Activated CD8-positive, alpha-beta memory T cell treated with anti-CD3 and anti-CD28 coated beads, Interleukin-2, amount 50 U/mL, for 24 hours (primary cell): ENCODE measurements around the gene ZDHHC14.
"Not testable (repeated sequence)": the region's sequence is repeated elsewhere in the genome, so short reads cannot be mapped to it uniquely, and the experiment has no call there.

Experiments
- DNase-seq: peaks from one replicate; pipeline ENCODE4 v3.0.0-alpha.2; 2020; ENCODE audit errors: extremely low read depth

Gene ZDHHC14

DNA sequence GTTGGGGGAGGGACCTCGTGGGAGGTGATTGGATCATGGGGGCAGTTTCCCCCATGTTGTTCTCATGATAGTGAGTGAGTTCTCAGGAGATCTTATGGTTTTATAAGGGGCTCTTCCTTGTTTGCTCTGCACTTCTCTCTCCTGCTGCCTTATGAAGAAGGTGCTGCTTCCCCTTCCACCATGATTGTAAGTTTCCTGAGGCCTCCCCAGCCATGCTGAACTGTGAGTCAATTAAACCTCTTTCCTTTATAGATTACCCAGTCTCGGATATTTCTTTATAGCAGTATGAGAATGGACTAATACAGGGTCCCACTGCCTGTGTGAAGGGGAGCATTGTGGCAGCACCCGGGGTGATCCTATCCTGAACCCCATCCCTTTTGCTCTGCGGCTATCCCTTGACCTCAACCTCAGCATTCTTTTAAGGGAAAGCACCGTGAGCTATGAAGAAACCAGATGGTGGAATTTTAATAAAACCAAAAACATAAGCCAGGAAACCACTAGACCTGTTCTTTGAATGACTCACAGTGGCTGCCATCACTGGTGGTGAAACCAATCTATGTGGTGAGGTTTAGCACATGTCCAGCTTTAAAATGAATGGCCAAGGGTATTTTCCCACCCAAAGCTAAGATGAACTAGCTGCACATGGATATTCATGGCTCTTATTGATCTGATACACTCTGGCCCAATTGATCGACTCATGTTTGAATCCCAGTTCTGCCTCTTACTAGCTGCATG lies 62.2 kb downstream of the ZDHHC14 start:
- no peak for DNase-seq

DNA sequence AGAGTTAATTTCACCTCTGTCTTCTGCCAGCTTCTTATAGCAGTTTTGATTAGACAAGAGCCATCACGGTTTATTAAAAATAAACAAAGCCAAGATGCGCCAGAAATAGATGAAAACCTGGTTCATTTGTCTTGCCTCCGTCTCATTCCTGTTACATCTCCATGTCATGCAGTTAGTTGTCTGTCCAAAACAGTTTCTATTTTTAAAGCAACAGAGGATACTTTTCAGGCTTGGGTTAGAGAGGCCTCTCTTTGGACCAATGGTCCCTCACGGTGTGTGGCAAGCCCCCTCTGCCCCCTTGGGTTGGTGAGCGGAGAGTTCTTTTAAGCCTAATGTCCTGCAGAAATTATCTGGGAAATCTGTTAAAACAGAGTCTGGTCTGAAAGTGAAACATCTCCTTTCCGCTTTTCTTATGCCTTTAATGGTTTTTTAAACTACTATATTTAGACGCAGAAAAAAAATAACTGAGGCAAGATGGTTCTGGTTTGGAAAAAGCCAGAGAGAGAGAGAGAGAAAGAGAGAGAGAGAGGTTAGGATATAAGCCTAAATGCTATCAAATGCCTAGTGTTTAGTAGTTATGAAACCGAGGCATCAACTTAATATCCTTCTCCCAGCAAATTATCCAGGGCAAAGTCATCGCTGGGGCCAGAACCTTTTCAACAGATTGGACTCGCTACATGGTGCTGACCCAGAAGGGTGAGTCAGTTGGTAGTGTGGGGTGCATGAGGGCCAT lies 64.5 kb downstream of the ZDHHC14 start:
- no peak for DNase-seq

DNA sequence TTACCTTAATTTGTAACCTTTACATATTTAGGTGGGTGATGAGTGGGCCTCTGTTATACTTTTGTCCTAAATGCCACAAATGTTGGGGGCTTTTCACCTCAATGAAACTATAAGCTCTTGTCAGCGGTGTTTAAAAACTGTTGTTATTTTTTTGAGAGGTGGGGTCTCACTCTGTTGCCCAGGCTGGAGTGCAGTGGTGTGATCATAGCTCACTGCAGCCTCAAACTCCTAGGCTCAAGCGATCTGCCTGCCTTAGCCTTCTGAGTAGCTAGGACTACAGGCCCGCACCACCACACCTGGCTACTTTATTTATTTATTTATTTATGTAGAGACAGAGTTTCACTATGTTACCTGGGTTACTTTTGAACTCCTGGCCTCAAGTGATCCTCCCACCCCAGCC lies 66.7 kb downstream of the ZDHHC14 start:
- DNase-seq = no peak

DNA sequence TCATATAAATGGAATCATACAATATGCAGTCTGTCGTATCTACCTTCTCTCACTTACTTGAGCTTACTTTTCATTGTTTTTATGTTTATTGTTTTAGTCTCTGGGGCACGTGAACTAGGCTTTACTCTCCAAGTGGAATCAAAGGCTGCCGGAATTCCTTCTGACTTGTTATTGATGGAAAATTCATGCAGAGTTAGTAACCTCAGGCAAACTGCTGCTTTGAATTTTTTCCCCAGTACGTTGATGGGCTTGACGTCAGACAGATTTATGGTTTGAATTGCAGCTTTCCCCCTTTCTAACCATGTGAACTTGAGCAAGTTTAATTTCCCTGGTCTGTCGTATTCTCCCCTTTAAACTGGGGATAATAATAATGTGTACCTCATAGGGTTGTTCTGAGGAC lies 68.6 kb downstream of the ZDHHC14 start:
- no peak for DNase-seq

DNA sequence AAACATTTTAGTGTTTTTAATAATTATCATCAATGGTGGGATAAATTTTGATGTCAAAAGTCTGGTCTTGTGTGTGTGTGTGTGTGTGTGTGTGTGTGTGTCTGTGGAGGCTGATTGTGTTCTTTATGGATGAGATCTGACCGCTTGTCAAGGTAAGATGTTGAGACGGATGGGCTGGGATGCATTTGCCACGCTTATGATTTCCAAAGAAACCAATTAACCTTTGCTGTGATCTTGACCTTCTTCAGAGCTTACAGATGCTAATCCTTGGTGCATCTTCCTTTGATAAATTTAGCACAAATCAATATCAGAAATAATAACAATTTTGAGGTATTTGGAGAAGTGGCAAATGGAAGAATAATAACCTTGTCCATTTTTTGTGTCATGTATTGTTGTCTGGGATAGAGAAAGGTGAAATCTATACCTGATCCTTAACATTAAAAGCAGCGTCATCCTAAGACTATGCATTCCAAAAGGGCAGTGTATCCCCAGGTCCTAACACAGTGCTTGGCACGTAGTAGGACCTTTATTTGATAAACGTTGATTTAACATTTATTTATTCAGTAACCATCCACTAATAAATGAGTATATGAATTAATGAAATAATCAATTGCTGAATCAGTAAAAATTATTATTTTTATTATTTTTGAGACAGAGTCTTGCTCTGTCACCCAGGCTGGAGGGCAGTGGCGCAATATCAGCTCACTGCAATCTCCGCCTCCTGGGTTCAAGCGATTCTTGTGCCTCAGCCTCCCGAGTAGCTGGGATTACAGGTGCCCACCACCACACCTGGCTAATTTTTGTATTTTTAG lies 70.1 kb downstream of the ZDHHC14 start:
- no peak for DNase-seq

DNA sequence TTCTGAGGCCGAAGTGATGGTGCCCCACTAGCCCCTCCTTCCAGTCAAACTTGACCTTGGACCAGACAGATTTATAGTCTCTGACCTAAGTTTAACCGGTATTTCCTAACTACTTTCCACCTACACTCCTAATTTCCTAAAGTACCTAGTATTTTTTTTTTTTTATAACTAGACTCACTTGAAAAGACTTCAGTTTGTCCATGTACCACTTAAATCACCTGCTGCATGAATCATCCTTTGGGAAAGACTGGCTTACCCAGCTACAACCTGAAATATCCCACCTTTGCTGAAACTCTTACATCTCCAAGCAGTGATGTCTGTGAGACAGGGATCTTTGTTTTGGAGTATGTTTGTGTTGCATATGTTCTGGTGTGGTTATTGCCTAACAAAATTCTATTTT lies 71.1 kb downstream of the ZDHHC14 start:
- DNase-seq = no peak

DNA sequence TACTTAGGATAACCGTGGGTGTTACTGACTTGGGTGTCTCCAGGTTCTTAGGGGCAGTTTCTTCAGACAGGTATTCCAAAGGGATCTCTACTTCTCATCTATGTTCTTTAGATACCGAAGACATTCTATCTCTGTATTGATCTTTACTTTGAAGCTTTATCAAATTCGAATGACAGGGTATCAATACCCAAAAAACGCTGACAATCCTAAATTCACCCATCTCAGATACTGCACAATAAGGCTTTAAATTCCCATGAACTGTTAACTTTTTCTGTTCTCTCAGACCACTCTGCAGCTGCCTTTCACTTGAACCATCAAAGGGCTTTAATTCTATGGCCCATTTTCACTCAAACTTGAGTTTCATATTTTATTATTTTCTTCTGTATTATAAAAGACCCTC lies 72.1 kb downstream of the ZDHHC14 start:
- DNase-seq = no peak

DNA sequence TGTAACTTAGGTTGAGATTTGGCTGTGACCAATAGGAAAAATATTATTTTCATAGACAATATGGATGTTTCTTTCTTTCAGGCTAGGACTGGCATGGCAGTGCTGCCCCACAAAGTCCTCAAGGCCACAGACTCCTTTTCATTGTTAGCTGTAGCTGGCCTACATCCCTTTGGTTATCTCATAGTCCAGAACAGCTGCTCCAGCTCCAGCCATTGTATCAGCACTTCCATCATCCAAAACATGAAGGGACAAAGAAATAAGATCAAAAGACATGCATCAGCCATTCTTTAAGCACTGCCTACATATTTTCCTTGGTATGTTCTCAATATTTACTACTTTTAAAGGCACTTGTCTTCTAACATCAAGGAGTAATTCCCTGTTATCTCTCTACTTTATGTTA lies 73.0 kb downstream of the ZDHHC14 start:
- no peak for DNase-seq

DNA sequence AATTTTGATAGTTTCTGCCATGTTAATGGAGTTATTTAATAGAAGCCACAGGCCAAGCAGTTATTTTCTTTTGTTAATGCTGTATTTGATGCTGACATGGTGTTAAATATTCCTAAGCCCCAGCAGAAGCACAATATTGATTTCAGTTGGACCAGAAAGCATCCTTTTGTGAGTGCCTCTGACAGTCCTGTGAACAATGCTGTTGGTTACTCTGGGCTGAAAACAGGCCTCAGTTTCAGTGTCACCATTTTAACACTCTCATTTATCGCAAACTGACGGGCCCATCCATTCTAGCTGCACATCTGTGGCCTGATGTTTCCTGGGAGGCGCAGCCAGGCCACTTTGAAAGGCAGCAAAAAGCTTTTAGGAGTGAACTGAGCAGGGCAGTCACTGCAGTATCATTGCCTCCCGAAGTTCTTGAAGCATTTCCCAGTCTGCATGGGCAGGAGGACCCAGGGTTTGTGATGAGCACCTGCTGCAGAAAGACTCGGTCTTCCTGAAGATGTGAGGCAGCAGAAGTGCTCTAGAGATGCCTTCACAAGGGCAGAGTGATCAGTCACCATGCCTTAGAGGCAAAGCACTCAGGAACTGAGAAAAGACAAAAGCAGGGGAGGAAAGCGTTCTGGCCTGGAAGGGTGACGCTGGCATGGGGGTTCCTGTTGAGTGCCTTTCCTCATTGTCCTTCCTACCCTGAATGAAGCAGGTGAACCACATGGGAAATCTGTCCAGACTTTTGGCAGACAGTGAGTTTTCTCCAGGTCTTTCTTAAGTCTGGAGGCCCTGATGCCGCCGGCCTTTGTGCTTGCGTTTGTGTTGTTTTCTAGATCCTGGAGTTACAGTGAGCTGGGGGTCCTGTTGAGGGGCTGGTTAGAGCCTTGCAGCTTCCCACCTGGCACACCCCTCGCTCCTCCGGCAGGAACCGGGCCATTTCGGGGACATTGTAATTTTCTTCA lies 74.0 kb downstream of the ZDHHC14 start:
- no peak for DNase-seq

DNA sequence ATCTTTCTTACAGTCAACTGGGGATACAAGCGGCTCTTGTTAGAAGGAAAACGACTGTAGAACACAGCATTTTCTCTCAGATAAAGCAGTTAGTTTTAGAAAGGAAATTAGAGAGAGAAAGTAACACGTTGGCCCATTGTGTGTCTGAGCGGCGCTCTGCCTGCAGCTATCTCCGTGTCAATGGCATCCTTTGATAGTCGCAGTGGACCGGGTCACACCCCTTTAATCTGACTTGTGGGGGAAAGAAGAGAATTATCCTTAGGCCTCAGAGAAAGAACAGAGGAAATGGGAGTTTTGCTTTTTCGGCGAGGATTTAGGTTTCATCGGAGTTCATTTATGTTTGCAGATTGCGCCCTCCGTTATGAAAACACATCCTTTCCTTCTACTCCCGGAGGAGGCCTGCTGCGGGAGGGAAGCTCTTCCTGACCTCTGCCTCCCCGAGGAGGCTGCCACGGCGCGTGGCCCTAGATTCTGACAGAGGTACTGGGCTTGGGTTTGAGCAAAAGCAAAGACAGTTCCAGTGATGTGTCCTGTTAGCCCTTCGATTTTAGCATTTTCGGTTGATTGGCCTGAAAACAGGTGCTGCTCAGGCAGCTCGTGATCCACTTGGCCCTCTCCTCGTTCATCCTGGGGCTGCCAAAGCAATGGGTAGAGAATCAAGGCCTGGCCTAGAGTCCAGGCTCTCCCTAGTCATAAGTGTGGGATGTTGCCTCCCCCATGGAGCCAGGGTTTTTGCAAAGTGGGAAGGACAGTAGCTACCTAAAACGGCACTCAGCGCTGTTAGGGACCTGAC lies 74.9 kb downstream of the ZDHHC14 start:
- no peak for DNase-seq

DNA sequence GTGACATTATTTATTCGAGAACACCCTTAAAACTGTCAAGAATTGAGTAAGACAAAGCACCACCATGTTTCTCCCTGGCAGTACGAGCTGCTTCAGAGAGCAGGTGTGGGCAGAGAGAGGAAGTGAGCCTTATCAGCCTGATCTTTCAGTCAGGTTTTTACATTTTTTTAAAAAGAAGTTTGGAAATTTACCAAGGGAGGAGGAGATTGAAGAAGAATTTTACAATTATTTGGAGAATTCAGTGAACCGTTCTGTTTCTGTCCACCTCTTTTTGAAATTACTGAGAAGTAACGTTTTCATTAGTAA lies 75.5 kb downstream of the ZDHHC14 start:
- DNase-seq = no peak

DNA sequence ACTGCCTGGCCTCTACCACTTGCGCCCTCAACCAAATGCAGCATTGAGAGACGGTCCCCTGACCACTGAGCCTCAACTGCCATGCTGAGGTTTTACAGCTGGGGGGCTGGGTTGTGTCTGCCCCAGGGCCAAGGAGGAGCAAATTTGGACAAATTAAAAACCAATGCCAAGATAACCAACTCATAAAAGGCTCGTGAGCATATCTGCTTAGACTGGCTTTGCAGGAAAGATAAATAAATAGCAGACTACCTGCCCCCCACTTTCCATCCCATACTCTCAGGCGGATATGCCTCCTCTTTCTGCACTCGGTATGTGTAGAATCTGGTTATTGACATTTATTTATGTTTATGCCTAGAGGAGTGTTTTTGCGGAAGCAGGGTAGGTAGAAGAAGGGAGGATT lies 76.8 kb downstream of the ZDHHC14 start:
- DNase-seq = no peak

DNA sequence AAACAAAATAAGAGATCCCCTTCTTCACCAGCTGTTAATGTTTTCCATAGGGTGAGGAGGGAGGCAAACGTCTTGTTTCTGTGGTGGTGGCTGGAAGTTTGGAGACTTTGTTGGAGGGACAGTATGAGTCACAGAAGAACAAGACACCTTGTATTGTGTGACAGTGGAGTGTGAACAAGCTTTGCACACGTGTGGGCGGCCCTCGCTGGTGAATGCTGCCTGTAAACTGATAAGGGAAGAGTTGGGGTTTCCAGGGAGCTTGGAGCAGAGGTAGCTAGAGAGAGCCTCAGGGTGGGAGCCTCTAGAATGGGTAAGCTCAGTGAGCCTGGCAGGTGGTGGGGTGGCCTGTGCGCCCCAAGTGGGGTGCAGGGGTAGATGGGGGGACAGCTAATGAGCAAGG lies 78.3 kb downstream of the ZDHHC14 start:
- DNase-seq = no peak

DNA sequence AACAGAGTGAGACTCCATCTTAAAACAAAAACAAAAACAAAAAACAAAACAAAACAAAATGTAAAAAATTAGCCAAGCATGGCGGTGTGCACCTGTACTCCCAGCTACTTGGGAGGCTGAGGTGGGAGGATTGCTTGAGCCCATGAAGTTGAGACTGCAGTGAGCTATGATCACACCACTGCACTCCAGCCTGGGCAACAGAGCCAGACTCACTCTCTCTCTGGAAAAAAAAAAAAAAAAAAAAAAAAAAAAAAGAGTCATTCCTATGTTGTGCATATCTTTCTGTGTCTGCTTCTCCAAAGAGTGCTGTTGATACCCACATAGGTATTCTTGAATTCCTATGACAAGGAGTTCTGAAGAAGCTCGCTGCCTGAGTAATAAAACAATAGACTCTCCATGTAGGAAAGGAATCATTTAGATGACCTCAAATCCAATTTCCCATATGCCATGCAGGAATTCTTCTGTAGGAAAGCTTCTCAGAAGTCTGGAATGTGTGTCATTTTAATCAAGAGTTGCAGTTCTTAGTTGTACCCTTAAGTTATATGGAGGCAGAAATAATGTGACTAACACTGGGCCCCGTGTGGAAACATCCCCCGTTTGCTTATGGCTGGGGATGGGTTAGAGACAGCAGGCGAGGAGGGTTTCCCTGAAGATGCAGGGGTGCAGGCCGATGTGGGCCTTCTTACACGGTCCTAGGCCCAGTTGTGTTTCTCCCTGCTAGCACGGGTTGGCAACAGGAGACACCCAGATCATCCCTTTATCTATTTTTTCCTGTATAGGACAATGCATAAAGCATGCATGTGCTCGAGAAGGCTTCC lies 79.4 kb downstream of the ZDHHC14 start:
- no peak for DNase-seq

DNA sequence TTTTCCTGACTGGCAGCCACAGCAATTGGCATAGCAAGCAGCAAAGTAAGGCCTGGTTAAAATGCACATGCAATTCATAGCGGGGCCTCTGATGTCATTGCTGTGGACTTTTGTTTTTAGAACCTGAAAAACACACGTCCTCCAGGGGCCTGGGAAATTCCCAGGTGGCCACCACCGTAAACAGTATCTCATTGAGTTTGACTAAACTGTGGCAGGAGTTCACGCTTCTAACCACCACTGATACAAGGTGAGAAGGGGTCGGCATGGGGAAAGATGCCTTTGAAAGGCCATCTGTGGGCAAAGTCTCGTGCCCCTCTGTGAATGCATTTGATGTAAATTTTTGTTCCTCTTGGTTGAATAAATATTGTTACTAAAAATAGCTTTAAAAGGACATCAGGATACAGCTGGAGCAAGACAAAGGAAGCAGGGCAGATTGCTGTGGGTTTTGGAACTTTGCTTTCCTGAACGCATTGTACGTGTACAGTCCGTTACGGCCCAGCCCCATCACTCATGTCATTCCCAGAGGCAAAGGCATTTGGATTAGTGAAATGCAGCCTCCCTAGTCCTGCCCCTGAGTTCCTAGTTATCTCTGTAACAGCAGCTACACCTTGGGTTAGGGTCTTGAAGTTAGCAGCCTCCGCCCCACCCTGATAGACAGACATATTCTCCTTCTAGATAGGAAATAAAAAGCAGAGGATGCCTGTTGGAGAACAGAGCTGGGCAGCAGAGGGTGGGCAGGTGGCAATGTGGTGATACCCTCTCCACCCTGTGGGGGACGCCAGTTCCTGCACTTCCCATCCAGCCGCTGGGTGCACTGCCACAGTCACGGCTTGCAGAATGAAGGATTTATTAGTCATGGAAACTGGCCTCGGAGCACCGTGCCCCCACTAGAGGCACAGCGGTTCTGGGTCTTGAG lies 80.3 kb downstream of the ZDHHC14 start:
- DNase-seq = peak; percentile 34

DNA sequence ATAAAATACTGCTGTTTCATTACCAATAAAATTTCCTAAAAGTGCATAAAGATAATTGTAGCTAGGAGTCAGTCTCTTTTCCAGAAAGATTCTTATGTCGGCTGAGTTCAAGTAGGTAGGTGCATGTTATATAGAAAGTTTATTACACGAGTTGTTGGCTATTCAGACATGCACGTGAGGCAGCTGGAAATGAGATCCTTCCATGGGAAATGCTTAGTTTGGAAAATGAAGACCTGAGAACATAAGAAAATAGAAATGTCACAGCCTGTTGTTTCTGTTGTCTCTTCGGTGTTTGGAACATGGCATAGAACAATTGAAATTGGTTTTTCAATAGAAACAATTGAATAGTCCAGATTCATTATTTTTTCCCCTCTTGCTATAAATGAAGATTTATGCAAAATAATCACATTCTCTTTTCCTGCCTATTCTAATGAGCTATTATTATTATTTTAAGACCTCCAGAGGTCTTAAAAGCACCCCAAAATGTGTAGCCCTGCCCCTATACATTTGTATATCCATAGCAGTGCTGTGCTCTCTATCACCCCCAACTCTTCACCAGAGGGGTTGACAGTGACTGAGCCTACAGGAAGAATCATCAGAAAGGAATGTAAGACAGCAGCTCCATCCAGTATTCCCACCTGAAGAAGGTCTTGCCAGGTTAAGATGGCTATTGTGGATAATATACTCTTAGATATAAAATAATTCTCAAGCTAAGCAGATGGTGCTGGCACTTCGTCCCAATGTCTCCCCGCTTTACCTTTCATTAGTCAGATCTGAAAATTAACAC lies 82.2 kb downstream of the ZDHHC14 start:
- DNase-seq = no peak

DNA sequence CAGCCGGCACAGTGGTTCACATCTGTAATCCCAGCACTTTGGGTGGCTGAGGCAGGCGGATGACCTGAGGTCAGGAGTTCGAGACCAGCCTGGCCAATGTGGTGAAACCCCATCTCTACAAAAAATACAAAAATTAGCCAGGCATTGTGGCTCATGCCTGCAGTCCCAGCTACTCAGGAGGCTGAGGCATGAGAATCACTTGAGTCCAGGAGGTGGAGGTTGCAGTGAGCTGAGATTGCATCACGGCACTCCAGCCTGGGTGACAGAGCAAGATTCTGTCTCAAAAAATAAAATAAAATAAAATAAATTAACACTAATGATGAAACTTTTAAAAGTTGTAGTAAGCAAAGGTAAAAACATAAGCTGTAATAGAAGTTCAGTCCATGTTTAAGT lies 82.7 kb downstream of the ZDHHC14 start:
- DNase-seq = not testable (repeated sequence)
